Stimulated activated memory B cell treated with anti-CD40 and anti-IgM and Interleukin-4, amounts not matched to agents 10 μg/mL and 1 μg/mL and 100 μg/mL, for 72 hours (primary cell): ENCODE data around the gene MRC2.

Source experiments
- ATAC-seq: fragments of 150-1000 bp; cut with Tn5 transposase; 2 replicates; pipeline ENCODE4 v1.10.0; 2021
- H3K27ac Mint-ChIP-seq: one replicate; pipeline ENCODE4 v1.8.0; 2022; ENCODE audit warnings: mild to moderate bottlenecking, mixed read lengths
- H3K27me3 Mint-ChIP-seq: one replicate; pipeline ENCODE4 v1.8.0; 2022; ENCODE audit warnings: mixed read lengths
- H3K36me3 Mint-ChIP-seq: one replicate; pipeline ENCODE4 v1.8.0; 2022; ENCODE audit warnings: mixed read lengths
- H3K4me1 Mint-ChIP-seq: one replicate; pipeline ENCODE4 v1.8.0; 2022; ENCODE audit warnings: mixed read lengths
- H3K4me3 Mint-ChIP-seq: one replicate; pipeline ENCODE4 v1.8.0; 2022; ENCODE audit warnings: mild to moderate bottlenecking, moderate library complexity, mixed read lengths
- H3K9me3 Mint-ChIP-seq: one replicate; pipeline ENCODE4 v1.8.0; 2022; ENCODE audit warnings: mixed read lengths

Gene MRC2

GRCh38 chr17:62660629-62661118, 33.2 kb downstream of the MRC2 start:
- Mint-ChIP-seq H3K27me3 (no peaks in the 10 kb centered on the region), H3K36me3 (no peaks in the 10 kb centered on the region), H3K27ac (no peak overlapping the region), H3K9me3 (peaks cover 14% of the 10 kb centered on the region), H3K4me1 (peaks cover 4% of the 10 kb centered on the region), H3K4me3 (no peak overlapping the region)
- ATAC-seq, result no peak

GRCh38 chr17:62661337-62661736, 33.9 kb downstream of the MRC2 start:
- H3K4me3 Mint-ChIP-seq, result no peak overlapping the region
- no peaks in the 10 kb centered on the region for H3K36me3 Mint-ChIP-seq
- H3K9me3 Mint-ChIP-seq, result peaks cover 14% of the 10 kb centered on the region
- no peak overlapping the region for H3K27ac Mint-ChIP-seq
- ATAC-seq, result no peak
- H3K27me3 Mint-ChIP-seq, result no peaks in the 10 kb centered on the region
- H3K4me1 Mint-ChIP-seq, result peaks cover 4% of the 10 kb centered on the region

GRCh38 chr17:62662855-62663254, 35.4 kb downstream of the MRC2 start:
- ATAC-seq, result no peak
- Mint-ChIP-seq H3K4me3 (no peak overlapping the region), H3K36me3 (no peaks in the 10 kb centered on the region), H3K27ac (no peak overlapping the region), H3K9me3 (peaks cover 14% of the 10 kb centered on the region), H3K4me1 (peaks cover 4% of the 10 kb centered on the region), H3K27me3 (no peaks in the 10 kb centered on the region)

GRCh38 chr17:62663304-62663703, 35.8 kb downstream of the MRC2 start:
- no peaks in the 10 kb centered on the region for H3K27me3 Mint-ChIP-seq
- no peak overlapping the region for H3K27ac Mint-ChIP-seq
- no peak overlapping the region for H3K4me3 Mint-ChIP-seq
- peaks cover 4% of the 10 kb centered on the region for H3K4me1 Mint-ChIP-seq
- H3K36me3 Mint-ChIP-seq, result no peaks in the 10 kb centered on the region
- no peak for ATAC-seq
- peaks cover 14% of the 10 kb centered on the region for H3K9me3 Mint-ChIP-seq

- Mint-ChIP-seq H3K9me3 (peaks cover 13% of the 10 kb centered on the region), H3K27me3 (no peaks in the 10 kb centered on the region), H3K36me3 (no peaks in the 10 kb centered on the region), H3K27ac (no peak overlapping the region), H3K4me3 (no peak overlapping the region), H3K4me1 (peaks cover 4% of the 10 kb centered on the region)
- no peak for ATAC-seq
Measured at GRCh38 chr17:62664336-62665120, 37.1 kb downstream of the MRC2 start.

GRCh38 chr17:62665599-62665998, 38.1 kb downstream of the MRC2 start:
- peaks cover 8% of the 10 kb centered on the region for H3K9me3 Mint-ChIP-seq
- peaks cover 4% of the 10 kb centered on the region for H3K4me1 Mint-ChIP-seq
- H3K36me3 Mint-ChIP-seq, result no peaks in the 10 kb centered on the region
- no peak overlapping the region for H3K4me3 Mint-ChIP-seq
- no peaks in the 10 kb centered on the region for H3K27me3 Mint-ChIP-seq
- H3K27ac Mint-ChIP-seq, result no peak overlapping the region
- no peak for ATAC-seq

GRCh38 chr17:62666061-62666800, 38.8 kb downstream of the MRC2 start:
- Mint-ChIP-seq H3K27ac (no peak overlapping the region), H3K4me1 (peaks cover 4% of the 10 kb centered on the region), H3K36me3 (no peaks in the 10 kb centered on the region), H3K4me3 (no peak overlapping the region), H3K9me3 (peaks cover 3% of the 10 kb centered on the region), H3K27me3 (no peaks in the 10 kb centered on the region)
- peak; percentile 4 for ATAC-seq

- ATAC-seq, result peak; percentile 5
- Mint-ChIP-seq H3K27ac (no peak overlapping the region), H3K9me3 (no peaks in the 10 kb centered on the region), H3K4me1 (peaks cover 4% of the 10 kb centered on the region), H3K27me3 (no peaks in the 10 kb centered on the region), H3K4me3 (no peak overlapping the region), H3K36me3 (no peaks in the 10 kb centered on the region)
Measured at GRCh38 chr17:62666801-62667591, 39.5 kb downstream of the MRC2 start.

- no peak overlapping the region for H3K27ac Mint-ChIP-seq
- H3K27me3 Mint-ChIP-seq, result no peaks in the 10 kb centered on the region
- ATAC-seq, result no peak
Measured at GRCh38 chr17:62668091-62668804, 40.8 kb downstream of the MRC2 start.

GRCh38 chr17:62670202-62670821, 42.8 kb downstream of the MRC2 start:
- Mint-ChIP-seq H3K4me1 (no peaks in the 10 kb centered on the region), H3K4me3 (no peak overlapping the region), H3K9me3 (no peaks in the 10 kb centered on the region), H3K27me3 (no peaks in the 10 kb centered on the region), H3K27ac (no peak overlapping the region), H3K36me3 (no peaks in the 10 kb centered on the region)
- no peak for ATAC-seq

More at GRCh38 chr17:62668091-62668804, 40.8 kb downstream of the MRC2 start:
- no peaks in the 10 kb centered on the region for H3K9me3 Mint-ChIP-seq
- H3K4me3 Mint-ChIP-seq, result no peak overlapping the region
- no peaks in the 10 kb centered on the region for H3K36me3 Mint-ChIP-seq
- peaks cover 4% of the 10 kb centered on the region for H3K4me1 Mint-ChIP-seq

- Mint-ChIP-seq H3K4me1 (no peaks in the 10 kb centered on the region), H3K27ac (no peak overlapping the region), H3K4me3 (no peak overlapping the region), H3K9me3 (no peaks in the 10 kb centered on the region), H3K36me3 (no peaks in the 10 kb centered on the region), H3K27me3 (no peaks in the 10 kb centered on the region)
- ATAC-seq, result no peak
Measured at GRCh38 chr17:62671553-62671952, 44.1 kb downstream of the MRC2 start.

GRCh38 chr17:62672957-62673356, 45.5 kb downstream of the MRC2 start:
- ATAC-seq, result no peak
- H3K4me3 Mint-ChIP-seq, result no peak overlapping the region
- no peaks in the 10 kb centered on the region for H3K36me3 Mint-ChIP-seq
- H3K27ac Mint-ChIP-seq, result no peak overlapping the region
- no peaks in the 10 kb centered on the region for H3K9me3 Mint-ChIP-seq
- H3K4me1 Mint-ChIP-seq, result no peaks in the 10 kb centered on the region
- no peaks in the 10 kb centered on the region for H3K27me3 Mint-ChIP-seq

- Mint-ChIP-seq H3K4me1 (no peaks in the 10 kb centered on the region), H3K27me3 (no peaks in the 10 kb centered on the region), H3K36me3 (no peaks in the 10 kb centered on the region), H3K9me3 (no peaks in the 10 kb centered on the region), H3K4me3 (no peak overlapping the region), H3K27ac (no peak overlapping the region)
- ATAC-seq, result no peak
Measured at GRCh38 chr17:62673614-62674362, 46.3 kb downstream of the MRC2 start.

GRCh38 chr17:62674363-62674739, 46.9 kb downstream of the MRC2 start:
- H3K27me3 Mint-ChIP-seq, result no peaks in the 10 kb centered on the region
- no peaks in the 10 kb centered on the region for H3K36me3 Mint-ChIP-seq
- no peaks in the 10 kb centered on the region for H3K9me3 Mint-ChIP-seq

More at GRCh38 chr17:62674363-62674739, 46.9 kb downstream of the MRC2 start:
- no peak overlapping the region for H3K4me3 Mint-ChIP-seq
- no peak overlapping the region for H3K27ac Mint-ChIP-seq
- H3K4me1 Mint-ChIP-seq, result no peaks in the 10 kb centered on the region
- no peak for ATAC-seq
